ENCODE data around the gene KCNJ12. TPM values are rescaled to one million over a fixed set of nuclear protein-coding genes. Genes with fewer than 3 reads are reported as not detected.
A peak's percentile ranks its signal among the peaks of the same experiment; 100 is the strongest.

KCNJ12 gene
- total and polyA plus RNA-seq, 2 of the 13 experiments (the other 11 are each of a cell fraction or from before 2014, with no cell fraction given), result not detected

DNA sequence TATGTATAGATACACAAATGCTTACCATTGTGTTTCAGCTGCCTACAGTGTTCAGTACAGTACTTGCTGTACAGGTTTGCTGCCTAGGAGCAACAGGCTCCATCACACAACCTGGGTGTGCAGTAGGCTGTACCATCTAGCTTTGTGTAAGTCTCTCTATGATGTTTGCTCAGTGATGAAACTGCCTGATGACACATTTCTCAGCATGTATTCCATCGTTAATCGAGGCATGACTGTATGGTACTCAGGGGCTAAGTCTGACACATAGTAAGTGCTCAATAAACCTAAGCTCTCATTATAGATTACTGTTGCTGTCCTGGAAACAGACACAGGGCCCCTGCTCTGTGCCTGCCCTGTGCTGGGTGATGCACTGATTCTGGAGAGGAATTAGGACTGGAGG is 18.1 kb downstream of the KCNJ12 start:
- in situ Hi-C loops (cut with HindIII; ENCODE audit: extremely low pct_ligation_motif_present, low pct_unique_long_range_greater_than_20kb), result no loop called here
- H3K36me3 ChIP-seq (replicated peaks in 1 of 2; ENCODE audit: control insufficient read depth in 1 of 2, insufficient read depth in 2 of 2, low read length in 2 of 2), result no peaks in the 10 kb centered on the region
- H3K4me3 ChIP-seq (replicated peaks in 1 of 3; ENCODE audit: insufficient read depth in 1 of 3, low read depth in 2 of 3, low read length in 3 of 3), result no peak overlapping the region
- H4K20me1 ChIP-seq (ENCODE audit: insufficient read depth, low read length), result no peaks in the 10 kb centered on the region
- no peaks in the 10 kb centered on the region for H3K9me3 ChIP-seq (ENCODE audit: low read length)
- H3K4me1 ChIP-seq (ENCODE audit: insufficient read depth, low read length), result no peaks in the 10 kb centered on the region
- FAIRE-seq, result no peak
- H2AFZ ChIP-seq (ENCODE audit: low read length), result no peak overlapping the region
- POLR2A ChIA-PET, result no interaction called here
- CTCF ChIA-PET (ENCODE audit: low intra/inter-chr PET ratio, low total read pairs), result no interaction called here
- TF ChIP-seq, protein P1, sequence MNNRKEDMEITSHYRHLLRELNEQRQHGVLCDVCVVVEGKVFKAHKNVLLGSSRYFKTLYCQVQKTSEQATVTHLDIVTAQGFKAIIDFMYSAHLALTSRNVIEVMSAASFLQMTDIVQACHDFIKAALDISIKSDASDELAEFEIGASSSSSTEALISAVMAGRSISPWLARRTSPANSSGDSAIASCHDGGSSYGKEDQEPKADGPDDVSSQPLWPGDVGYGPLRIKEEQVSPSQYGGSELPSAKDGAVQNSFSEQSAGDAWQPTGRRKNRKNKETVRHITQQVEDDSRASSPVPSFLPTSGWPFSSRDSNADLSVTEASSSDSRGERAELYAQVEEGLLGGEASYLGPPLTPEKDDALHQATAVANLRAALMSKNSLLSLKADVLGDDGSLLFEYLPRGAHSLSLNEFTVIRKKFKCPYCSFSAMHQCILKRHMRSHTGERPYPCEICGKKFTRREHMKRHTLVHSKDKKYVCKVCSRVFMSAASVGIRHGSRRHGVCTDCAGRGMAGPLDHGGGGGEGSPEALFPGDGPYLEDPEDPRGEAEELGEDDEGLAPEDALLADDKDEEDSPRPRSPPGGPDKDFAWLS (CRISPR knock-in tag; IDR thresholded peaks at IDR 0.05; ENCODE audit: borderline replicate concordance), result no peak
- TF ChIP-seq FOSL2 (CRISPR knock-in tag; IDR thresholded peaks at IDR 0.05), result 0 out of 2 replicates have a peak, but pooled peaks have one; percentile 23
- H3K27ac ChIP-seq (ENCODE audit: extremely low read length, insufficient read depth, low read length), result no peak overlapping the region
- intact Hi-C loops (cut with micrococcal nuclease; ENCODE audit: unreplicated experiment), result no loop called here
- H3K79me2 ChIP-seq (ENCODE audit: insufficient read depth, low read length), result no peaks in the 10 kb centered on the region
- peaks cover 3 to 33% of the 10 kb centered on the region in 2 experiments; a peak in 3 of 5 replicates for H3K27me3 ChIP-seq (ENCODE audit: control insufficient read depth in 1 of 2, insufficient read depth in 2 of 2, low read length in 2 of 2)
- no peak for DNase-seq (ENCODE audit: low spot score)
- 5% methylated on average over 2 of the region's 2 CpGs for WGBS (ENCODE audit: low lambda C conversion rate)
- no peak overlapping the region for H3K9ac ChIP-seq (ENCODE audit: insufficient read depth, low read depth, low read length)
- no peak overlapping the region for H3K4me2 ChIP-seq (ENCODE audit: low read depth, low read length)
- no peak for ATAC-seq
- BruUV-seq (replicated peaks), result no TSS peak

DNA sequence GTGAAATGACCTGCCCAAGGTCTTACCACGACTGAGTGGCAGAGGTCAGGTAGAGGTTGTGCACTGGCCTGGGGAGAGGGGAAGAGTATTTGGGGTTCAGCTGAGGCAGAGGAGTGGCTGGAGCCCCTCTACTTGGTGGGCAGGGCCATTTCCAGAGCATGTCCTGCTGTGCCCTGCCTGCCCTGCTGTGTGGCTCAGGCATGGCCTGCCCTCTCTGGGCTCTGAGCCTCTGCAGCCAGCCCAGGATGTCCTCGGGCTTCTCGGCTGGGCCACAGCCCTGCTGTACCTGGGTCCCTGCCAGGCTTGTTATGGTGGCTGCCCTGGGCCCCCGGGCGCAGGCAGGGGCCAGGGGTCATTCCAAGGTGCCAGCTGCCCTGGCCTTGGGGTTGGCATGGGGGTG is 19.6 kb downstream of the KCNJ12 start:
- Histone ChIP-seq H3K4me2 (ENCODE audit: low read depth, low read length) (no peak overlapping the region), H3K27me3 (ENCODE audit: control insufficient read depth in 1 of 2, insufficient read depth in 2 of 2, low read length in 2 of 2) (peaks cover 1 to 40% of the 10 kb centered on the region in 2 experiments; a peak in 3 of 5 replicates), H3K27ac (ENCODE audit: extremely low read length, insufficient read depth, low read length) (no peak overlapping the region), H4K20me1 (ENCODE audit: insufficient read depth, low read length) (no peaks in the 10 kb centered on the region), H3K4me1 (ENCODE audit: insufficient read depth, low read length) (no peaks in the 10 kb centered on the region), H2AFZ (ENCODE audit: low read length) (no peak overlapping the region), H3K36me3 (replicated peaks in 1 of 2; ENCODE audit: control insufficient read depth in 1 of 2, insufficient read depth in 2 of 2, low read length in 2 of 2) (no peaks in the 10 kb centered on the region), H3K9ac (ENCODE audit: insufficient read depth, low read depth, low read length) (no peak overlapping the region), H3K79me2 (ENCODE audit: insufficient read depth, low read length) (no peaks in the 10 kb centered on the region), H3K4me3 (replicated peaks in 1 of 3; ENCODE audit: insufficient read depth in 1 of 3, low read depth in 2 of 3, low read length in 3 of 3) (no peak overlapping the region), H3K9me3 (ENCODE audit: low read length) (no peaks in the 10 kb centered on the region)
- 14% methylated on average over 1 of the region's 5 CpGs for WGBS (ENCODE audit: low lambda C conversion rate)
- ChIA-PET CTCF (ENCODE audit: low intra/inter-chr PET ratio, low total read pairs) (no interaction called here), POLR2A (no interaction called here)
- ATAC-seq (no peak), DNase-seq (ENCODE audit: low spot score) (no peak), FAIRE-seq (no peak)
- in situ Hi-C loops (cut with HindIII; ENCODE audit: extremely low pct_ligation_motif_present, low pct_unique_long_range_greater_than_20kb), result no loop called here
- TF ChIP-seq PPARG (CRISPR knock-in tag; conservative IDR thresholded peaks at IDR 0.05) (no peak), PRPF4 (IDR thresholded peaks at IDR 0.05; ENCODE audit: low read depth, low read length, poor library complexity, severe bottlenecking) (no peak), ZNF768 (CRISPR knock-in tag; IDR thresholded peaks at IDR 0.05) (peak; percentile 92)
- no TSS peak for BruUV-seq (replicated peaks)
- intact Hi-C loops (cut with micrococcal nuclease; ENCODE audit: unreplicated experiment), result no loop called here

All from HepG2 (cell line).